CD4-positive, alpha-beta T cell (primary cell): ENCODE measurements around the gene WDFY4. TPM values are rescaled to one million over a fixed set of nuclear protein-coding genes. Genes with fewer than 3 reads are reported as not detected.

Experiments used
- ATAC-seq: fragments of 200-7000 bp; cut with Tn5 transposase; one replicate; pipeline ENCODE4 v1.10.0; 2022; ENCODE audit warnings: mild to moderate bottlenecking; ENCODE audit not compliant: poor library complexity
- CTCF ChIA-PET: fragments of 350-600 bp; sonication (Branson Sonifier 250); formaldehyde crosslinking; loops from one replicate; lab custom pipeline; 2021; ENCODE audit warnings: antibody characterized with exemption, inconsistent platforms; lab: Charles Lee
- POLR2A ChIA-PET: fragments of 350-600 bp; sonication (Branson Sonifier 250); formaldehyde crosslinking; loops from one replicate; lab custom pipeline; 2021; ENCODE audit warnings: antibody characterized with exemption, inconsistent platforms; lab: Charles Lee
- DNase-seq, 14 experiments: peaks; one replicate each; pipeline ENCODE4 v3.0.0-alpha.2; 2013 to 2020; ENCODE audit warnings: mixed read lengths in 2 of 14
- H3K27ac ChIP-seq, 2 donors: one replicate each; pipeline versions ENCODE4 v1.5.1 to v1.7.0; 2013; ENCODE audit warnings: low read length in 2 of 2, low read depth in 1 of 2, mild to moderate bottlenecking in 1 of 2
- H3K27me3 ChIP-seq, 2 experiments: 1 replicate in 1 of 2; 2 replicates in 1 of 2; pipeline versions ENCODE4 v1.6.1 to v1.7.0; 2013; ENCODE audit warnings: low read length in 2 of 2, control low read depth in 1 of 2, mild to moderate bottlenecking in 1 of 2, moderate library complexity in 1 of 2; ENCODE audit not compliant: insufficient read depth in 2 of 2, control insufficient read depth in 1 of 2
- H3K36me3 ChIP-seq: one replicate; pipeline ENCODE4 v1.6.1; 2013; ENCODE audit warnings: low read length, control low read depth; ENCODE audit not compliant: insufficient read depth
- H3K4me1 ChIP-seq: one replicate; pipeline ENCODE4 v1.6.1; 2013; ENCODE audit warnings: low read length, control low read depth; ENCODE audit not compliant: insufficient read depth
- H3K4me3 ChIP-seq: one replicate; pipeline ENCODE4 v1.5.1; 2013; ENCODE audit warnings: mild to moderate bottlenecking, low read length, moderate library complexity
- H3K9me3 ChIP-seq, 2 experiments: 1 replicate in 1 of 2; 2 replicates in 1 of 2; pipeline versions ENCODE4 v1.6.1 to v1.7.0; 2013; ENCODE audit warnings: low read length in 2 of 2, mild to moderate bottlenecking in 2 of 2, control low read depth in 1 of 2, moderate library complexity in 1 of 2; ENCODE audit not compliant: control insufficient read depth in 1 of 2, insufficient read depth in 1 of 2
- H3K27ac Mint-ChIP-seq: one replicate; pipeline ENCODE4 v1.8.0; 2020; ENCODE audit warnings: mixed read lengths
- H3K27me3 Mint-ChIP-seq: one replicate; pipeline ENCODE4 v1.8.0; 2021; ENCODE audit warnings: mixed read lengths
- H3K36me3 Mint-ChIP-seq: one replicate; pipeline ENCODE4 v1.8.0; 2021; ENCODE audit warnings: low read depth, mixed read lengths
- H3K4me1 Mint-ChIP-seq: one replicate; pipeline ENCODE4 v1.8.0; 2021; ENCODE audit warnings: low read depth, mixed read lengths
- H3K4me3 Mint-ChIP-seq: one replicate; pipeline ENCODE4 v1.8.0; 2020; ENCODE audit warnings: mild to moderate bottlenecking, mixed read lengths
- H3K9me3 Mint-ChIP-seq: one replicate; pipeline ENCODE4 v1.8.0; 2020; ENCODE audit warnings: mixed read lengths
- intact Hi-C, 2 experiments: fragments of 100-400 bp; cut with DNase I in 1 of 2; cut with micrococcal nuclease in 1 of 2; formaldehyde crosslinking; loops; one replicate each; pipeline versions ENCODE4 v1.15.1 to v1.9.0; 2023 to 2025; cut with DNase I, micrococcal nuclease
- total RNA-seq, 174 experiments: library from RNA in 2 of 174; stranded (reverse) in 2 of 174; gene quantifications; one replicate each; pipeline ENCODE4 v1.2.3 and lab custom pipeline; 2021 to 2026
- TF ChIP-seq, protein P1 (sequence below): fragments of 200-600 bp; IDR thresholded peaks from one replicate; pipeline ENCODE4 v1.8.0; 2022; ENCODE audit warnings: antibody characterized with exemption, mild to moderate bottlenecking

WDFY4 gene
- total RNA-seq, 2 experiments from 2014 or later: 1.3 to 2.5 TPM

DNA sequence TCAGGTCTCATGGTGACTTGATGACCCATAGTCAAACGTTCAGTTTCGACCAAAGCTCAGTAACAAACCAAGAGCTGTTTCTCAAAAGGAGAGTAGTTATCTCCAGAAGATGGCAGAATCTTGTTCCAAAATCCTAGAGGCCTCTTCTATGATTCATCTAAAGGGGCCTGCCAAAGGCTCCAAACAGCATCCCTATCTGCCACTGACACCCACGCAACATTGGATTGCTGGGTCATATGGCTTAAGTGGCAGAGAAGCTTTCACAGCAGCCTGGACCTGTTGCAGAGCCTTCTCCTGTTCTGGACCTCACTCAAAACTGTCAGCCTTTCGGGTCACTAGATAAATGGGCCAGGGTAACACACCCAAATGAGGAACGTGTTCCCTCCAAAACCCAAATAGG lies 309.0 kb downstream of the WDFY4 start:
- ATAC-seq: no peak

DNA sequence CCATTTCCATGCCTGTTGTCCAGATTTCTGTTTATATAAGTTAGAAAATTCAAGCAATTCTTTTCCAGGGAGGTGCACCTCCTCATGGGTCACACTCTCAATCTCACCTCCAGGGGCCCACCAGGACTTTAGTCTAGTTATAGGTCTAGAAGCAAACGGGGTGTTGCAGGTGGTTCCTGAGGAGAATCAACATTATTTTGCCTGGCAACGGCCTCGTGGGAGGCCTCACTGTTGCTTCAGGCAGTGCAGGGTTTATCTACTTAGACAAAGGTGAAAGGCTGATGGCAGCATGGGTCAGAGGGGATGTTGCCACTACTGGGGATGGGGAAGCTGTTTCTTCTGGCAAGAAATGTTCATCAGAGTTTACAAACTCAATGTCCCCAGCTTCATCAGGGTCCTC lies 311.7 kb downstream of the WDFY4 start:
- intact Hi-C loops: no loop called here
- no peaks in the 10 kb centered on the region for H3K36me3 ChIP-seq
- H3K4me1 Mint-ChIP-seq: no peaks in the 10 kb centered on the region
- no peaks in the 10 kb centered on the region for H3K27me3 Mint-ChIP-seq
- H3K9me3 Mint-ChIP-seq: no peaks in the 10 kb centered on the region
- H3K4me3 ChIP-seq: no peak overlapping the region
- no peak for ATAC-seq
- no peaks in the 10 kb centered on the region for H3K27me3 ChIP-seq
- no peaks in the 10 kb centered on the region for H3K36me3 Mint-ChIP-seq
- CTCF ChIA-PET: no interaction called here
- DNase-seq: no peak
- no peaks in the 10 kb centered on the region for H3K9me3 ChIP-seq
- H3K4me3 Mint-ChIP-seq: no peak overlapping the region
- H3K27ac Mint-ChIP-seq: no peak overlapping the region
- POLR2A ChIA-PET: no interaction called here
- no peak overlapping the region for H3K27ac ChIP-seq
- TF ChIP-seq, protein P1, sequence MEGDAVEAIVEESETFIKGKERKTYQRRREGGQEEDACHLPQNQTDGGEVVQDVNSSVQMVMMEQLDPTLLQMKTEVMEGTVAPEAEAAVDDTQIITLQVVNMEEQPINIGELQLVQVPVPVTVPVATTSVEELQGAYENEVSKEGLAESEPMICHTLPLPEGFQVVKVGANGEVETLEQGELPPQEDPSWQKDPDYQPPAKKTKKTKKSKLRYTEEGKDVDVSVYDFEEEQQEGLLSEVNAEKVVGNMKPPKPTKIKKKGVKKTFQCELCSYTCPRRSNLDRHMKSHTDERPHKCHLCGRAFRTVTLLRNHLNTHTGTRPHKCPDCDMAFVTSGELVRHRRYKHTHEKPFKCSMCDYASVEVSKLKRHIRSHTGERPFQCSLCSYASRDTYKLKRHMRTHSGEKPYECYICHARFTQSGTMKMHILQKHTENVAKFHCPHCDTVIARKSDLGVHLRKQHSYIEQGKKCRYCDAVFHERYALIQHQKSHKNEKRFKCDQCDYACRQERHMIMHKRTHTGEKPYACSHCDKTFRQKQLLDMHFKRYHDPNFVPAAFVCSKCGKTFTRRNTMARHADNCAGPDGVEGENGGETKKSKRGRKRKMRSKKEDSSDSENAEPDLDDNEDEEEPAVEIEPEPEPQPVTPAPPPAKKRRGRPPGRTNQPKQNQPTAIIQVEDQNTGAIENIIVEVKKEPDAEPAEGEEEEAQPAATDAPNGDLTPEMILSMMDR: no peak
- H3K4me1 ChIP-seq: no peaks in the 10 kb centered on the region

More for the DNA sequence above, 309.0 kb downstream of the WDFY4 start:
- Histone ChIP-seq H3K36me3 (no peaks in the 10 kb centered on the region), H3K4me3 (no peak overlapping the region), H3K27ac (no peak overlapping the region), H3K4me1 (no peaks in the 10 kb centered on the region), H3K27me3 (no peaks in the 10 kb centered on the region), H3K9me3 (no peaks in the 10 kb centered on the region)
- ChIA-PET CTCF (no interaction called here), POLR2A (no interaction called here)
- no peaks in the 10 kb centered on the region for H3K4me1 Mint-ChIP-seq
- TF ChIP-seq, protein P1: no peak
- intact Hi-C loops: no loop called here
- H3K36me3 Mint-ChIP-seq: no peaks in the 10 kb centered on the region
- no peak for DNase-seq
- H3K4me3 Mint-ChIP-seq: no peak overlapping the region
- no peaks in the 10 kb centered on the region for H3K27me3 Mint-ChIP-seq
- no peaks in the 10 kb centered on the region for H3K9me3 Mint-ChIP-seq
- no peak overlapping the region for H3K27ac Mint-ChIP-seq

DNA sequence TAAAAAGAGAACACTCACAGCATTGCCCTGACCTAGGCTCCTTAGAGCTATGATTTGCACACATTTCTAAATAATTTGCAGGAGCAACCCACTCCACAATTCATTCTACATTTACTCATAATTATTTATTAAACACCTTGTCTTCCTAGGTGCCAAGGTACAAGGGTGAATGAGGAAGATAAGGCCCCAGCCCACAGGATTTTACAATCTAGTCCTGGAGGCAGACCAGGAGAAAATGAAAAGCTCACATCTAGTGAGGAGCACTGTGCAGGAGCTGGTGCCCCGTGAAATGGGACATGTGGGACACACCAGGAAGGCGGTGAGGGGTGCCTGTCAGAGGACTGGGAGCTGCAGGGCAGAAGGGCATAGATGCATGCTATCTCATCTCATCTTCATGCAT lies 314.7 kb downstream of the WDFY4 start:
- Histone ChIP-seq H3K4me1 (no peaks in the 10 kb centered on the region), H3K36me3 (no peaks in the 10 kb centered on the region), H3K27ac (no peak overlapping the region), H3K9me3 (peaks cover 0 to 13% of the 10 kb centered on the region in 2 experiments), H3K4me3 (no peak overlapping the region), H3K27me3 (no peaks in the 10 kb centered on the region)
- no peak overlapping the region for H3K4me3 Mint-ChIP-seq
- H3K27me3 Mint-ChIP-seq: no peaks in the 10 kb centered on the region
- H3K27ac Mint-ChIP-seq: no peak overlapping the region
- DNase-seq (no peak), ATAC-seq (no peak)
- no peaks in the 10 kb centered on the region for H3K4me1 Mint-ChIP-seq
- TF ChIP-seq, protein P1: no peak
- no peaks in the 10 kb centered on the region for H3K36me3 Mint-ChIP-seq
- ChIA-PET POLR2A (no interaction called here), CTCF (no interaction called here)
- no peaks in the 10 kb centered on the region for H3K9me3 Mint-ChIP-seq
- intact Hi-C loops: no loop called here
